Measurements from ENCODE around the gene ARID1B. TPM values are rescaled to one million over a fixed set of nuclear protein-coding genes. Genes with fewer than 3 reads are reported as not detected.

ARID1B gene
- total RNA-seq, 1 donor from 2014 or later = 47.3 TPM

GRCh38 chr6:156876302-156876701, 99.1 kb downstream of the ARID1B start:
- H3K36me3 ChIP-seq (ENCODE audit: control insufficient read depth, insufficient read depth, low read length) = no peaks in the 10 kb centered on the region

GRCh38 chr6:156877126-156877863, 100.1 kb downstream of the ARID1B start:
- no peak for DNase-seq (ENCODE audit: low read depth)
- TF ChIP-seq CTCF (IDR thresholded peaks at IDR 0.05; ENCODE audit: insufficient read depth, low read length, poor library complexity, severe bottlenecking) = no peak
- Histone ChIP-seq H3K4me3 (ENCODE audit: low read depth, low read length) (no peak overlapping the region), H3K27me3 (ENCODE audit: control insufficient read depth, insufficient read depth, low read length) (no peaks in the 10 kb centered on the region), H3K36me3 (ENCODE audit: control insufficient read depth, insufficient read depth, low read length) (no peaks in the 10 kb centered on the region)

More at GRCh38 chr6:156876302-156876701, 99.1 kb downstream of the ARID1B start:
- peak; percentile 31 for TF ChIP-seq CTCF (IDR thresholded peaks at IDR 0.05; ENCODE audit: insufficient read depth, low read length, poor library complexity, severe bottlenecking)
- DNase-seq (ENCODE audit: low read depth) = no peak
- H3K27me3 ChIP-seq (ENCODE audit: control insufficient read depth, insufficient read depth, low read length) = no peaks in the 10 kb centered on the region
- H3K4me3 ChIP-seq (ENCODE audit: low read depth, low read length) = no peak overlapping the region

GRCh38 chr6:156878681-156879080, 101.5 kb downstream of the ARID1B start:
- Histone ChIP-seq H3K27me3 (ENCODE audit: control insufficient read depth, insufficient read depth, low read length) (no peaks in the 10 kb centered on the region), H3K4me3 (ENCODE audit: low read depth, low read length) (no peak overlapping the region), H3K36me3 (ENCODE audit: control insufficient read depth, insufficient read depth, low read length) (no peaks in the 10 kb centered on the region)
- TF ChIP-seq CTCF (IDR thresholded peaks at IDR 0.05; ENCODE audit: insufficient read depth, low read length, poor library complexity, severe bottlenecking) = no peak
- DNase-seq (ENCODE audit: low read depth) = no peak

- TF ChIP-seq CTCF (IDR thresholded peaks at IDR 0.05; ENCODE audit: insufficient read depth, low read length, poor library complexity, severe bottlenecking) = no peak
- Histone ChIP-seq H3K36me3 (ENCODE audit: control insufficient read depth, insufficient read depth, low read length) (no peaks in the 10 kb centered on the region), H3K4me3 (ENCODE audit: low read depth, low read length) (no peak overlapping the region), H3K27me3 (ENCODE audit: control insufficient read depth, insufficient read depth, low read length) (no peaks in the 10 kb centered on the region)
- no peak for DNase-seq (ENCODE audit: low read depth)
Observed at GRCh38 chr6:156879186-156879585, 102.0 kb downstream of the ARID1B start.

- no peak for TF ChIP-seq CTCF (IDR thresholded peaks at IDR 0.05; ENCODE audit: insufficient read depth, low read length, poor library complexity, severe bottlenecking)
Observed at GRCh38 chr6:156879591-156879990, 102.4 kb downstream of the ARID1B start.

GRCh38 chr6:156880913-156881312, 103.7 kb downstream of the ARID1B start:
- DNase-seq (ENCODE audit: low read depth) = no peak

More at GRCh38 chr6:156879591-156879990, 102.4 kb downstream of the ARID1B start:
- no peak overlapping the region for H3K4me3 ChIP-seq (ENCODE audit: low read depth, low read length)
- DNase-seq (ENCODE audit: low read depth) = no peak
- no peaks in the 10 kb centered on the region for H3K27me3 ChIP-seq (ENCODE audit: control insufficient read depth, insufficient read depth, low read length)
- H3K36me3 ChIP-seq (ENCODE audit: control insufficient read depth, insufficient read depth, low read length) = no peaks in the 10 kb centered on the region

More at GRCh38 chr6:156880913-156881312, 103.7 kb downstream of the ARID1B start:
- Histone ChIP-seq H3K36me3 (ENCODE audit: control insufficient read depth, insufficient read depth, low read length) (no peaks in the 10 kb centered on the region), H3K27me3 (ENCODE audit: control insufficient read depth, insufficient read depth, low read length) (no peaks in the 10 kb centered on the region), H3K4me3 (ENCODE audit: low read depth, low read length) (no peak overlapping the region)
- TF ChIP-seq CTCF (IDR thresholded peaks at IDR 0.05; ENCODE audit: insufficient read depth, low read length, poor library complexity, severe bottlenecking) = no peak
